ENCODE results near the gene AGBL4. TPM values are rescaled to one million over a fixed set of nuclear protein-coding genes. Genes with fewer than 3 reads are reported as not detected.

Gene AGBL4
- total and polyA plus RNA-seq, 2 of the 13 experiments (the other 11 are each of a cell fraction or from before 2014, with no cell fraction given): not detected

DNA sequence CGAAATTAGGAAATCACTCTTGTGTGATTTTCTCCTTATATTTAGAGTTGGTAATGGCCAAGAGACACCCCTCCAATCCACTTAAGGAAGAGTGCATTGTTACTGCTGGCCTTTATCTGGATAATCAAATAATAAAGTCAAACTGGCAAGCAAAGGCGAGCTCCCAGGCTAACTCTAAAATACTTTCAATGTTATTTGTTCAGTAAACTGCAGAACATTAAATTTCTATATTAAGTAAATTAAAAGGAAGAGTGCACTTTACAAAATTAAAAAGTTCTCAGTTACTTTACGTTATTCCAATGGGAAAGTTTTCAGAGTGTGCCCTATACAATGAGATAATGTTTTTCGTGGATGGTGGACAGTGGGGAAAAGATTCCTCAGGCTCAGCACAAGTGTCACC, 684.7 kb downstream of the AGBL4 start:
- WGBS (ENCODE audit: low lambda C conversion rate): 3% methylated on average over 4 of the region's 4 CpGs
- no peak for ATAC-seq
- no peak overlapping the region for H3K4me2 ChIP-seq (ENCODE audit: low read depth, low read length)
- no peak overlapping the region for H2AFZ ChIP-seq (ENCODE audit: low read length)
- no peaks in the 10 kb centered on the region for H4K20me1 ChIP-seq (ENCODE audit: insufficient read depth, low read length)
- in situ Hi-C loops (cut with HindIII; ENCODE audit: extremely low pct_ligation_motif_present, low pct_unique_long_range_greater_than_20kb) (no loop called here), intact Hi-C loops (cut with micrococcal nuclease; ENCODE audit: unreplicated experiment) (no loop called here)
- H3K27ac ChIP-seq (ENCODE audit: extremely low read length, insufficient read depth, low read length): no peak overlapping the region
- DNase-seq (ENCODE audit: low spot score): no peak
- TF ChIP-seq TOPORS (CRISPR knock-in tag; IDR thresholded peaks at IDR 0.05) (no peak), AGO2 (optimal IDR thresholded peaks at IDR 0.05; ENCODE audit: low read depth, low read length) (no peak), MXI1 (IDR thresholded peaks at IDR 0.05; ENCODE audit: borderline replicate concordance, low read depth, low read length) (no peak), ATRX (CRISPR knock-in tag; IDR thresholded peaks at IDR 0.05; ENCODE audit: borderline replicate concordance) (no peak), ASH2L (IDR thresholded peaks at IDR 0.05; ENCODE audit: insufficient read length, low read depth, low read length) (no peak), ZNF652 (CRISPR knock-in tag; IDR thresholded peaks at IDR 0.05; ENCODE audit: borderline replicate concordance, low read depth) (no peak), ZNF142 (CRISPR knock-in tag; IDR thresholded peaks at IDR 0.05) (no peak), MZF1 (CRISPR knock-in tag; IDR thresholded peaks at IDR 0.05; ENCODE audit: borderline replicate concordance) (no peak)
- TF ChIP-seq, protein P1, sequence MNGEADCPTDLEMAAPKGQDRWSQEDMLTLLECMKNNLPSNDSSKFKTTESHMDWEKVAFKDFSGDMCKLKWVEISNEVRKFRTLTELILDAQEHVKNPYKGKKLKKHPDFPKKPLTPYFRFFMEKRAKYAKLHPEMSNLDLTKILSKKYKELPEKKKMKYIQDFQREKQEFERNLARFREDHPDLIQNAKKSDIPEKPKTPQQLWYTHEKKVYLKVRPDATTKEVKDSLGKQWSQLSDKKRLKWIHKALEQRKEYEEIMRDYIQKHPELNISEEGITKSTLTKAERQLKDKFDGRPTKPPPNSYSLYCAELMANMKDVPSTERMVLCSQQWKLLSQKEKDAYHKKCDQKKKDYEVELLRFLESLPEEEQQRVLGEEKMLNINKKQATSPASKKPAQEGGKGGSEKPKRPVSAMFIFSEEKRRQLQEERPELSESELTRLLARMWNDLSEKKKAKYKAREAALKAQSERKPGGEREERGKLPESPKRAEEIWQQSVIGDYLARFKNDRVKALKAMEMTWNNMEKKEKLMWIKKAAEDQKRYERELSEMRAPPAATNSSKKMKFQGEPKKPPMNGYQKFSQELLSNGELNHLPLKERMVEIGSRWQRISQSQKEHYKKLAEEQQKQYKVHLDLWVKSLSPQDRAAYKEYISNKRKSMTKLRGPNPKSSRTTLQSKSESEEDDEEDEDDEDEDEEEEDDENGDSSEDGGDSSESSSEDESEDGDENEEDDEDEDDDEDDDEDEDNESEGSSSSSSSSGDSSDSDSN (CRISPR knock-in tag; IDR thresholded peaks at IDR 0.05): no peak
- H3K27me3 ChIP-seq (ENCODE audit: control insufficient read depth in 1 of 2, insufficient read depth in 2 of 2, low read length in 2 of 2): no peaks in the 10 kb centered on the region
- H3K79me2 ChIP-seq (ENCODE audit: insufficient read depth, low read length): no peaks in the 10 kb centered on the region
- CTCF ChIA-PET (ENCODE audit: low intra/inter-chr PET ratio, low total read pairs): no interaction called here
- no peak overlapping the region for H3K9ac ChIP-seq (ENCODE audit: insufficient read depth, low read depth, low read length)
- no peak for FAIRE-seq
- H3K4me3 ChIP-seq (replicated peaks in 1 of 3; ENCODE audit: insufficient read depth in 1 of 3, low read depth in 2 of 3, low read length in 3 of 3): no peak overlapping the region
- H3K4me1 ChIP-seq (ENCODE audit: insufficient read depth, low read length): no peaks in the 10 kb centered on the region
- no TSS peak for BruUV-seq (replicated peaks)
- no peaks in the 10 kb centered on the region for H3K36me3 ChIP-seq (replicated peaks in 1 of 2; ENCODE audit: control insufficient read depth in 1 of 2, insufficient read depth in 2 of 2, low read length in 2 of 2)
- POLR2A ChIA-PET: no interaction called here
- H3K9me3 ChIP-seq (ENCODE audit: low read length): peaks cover 90% of the 10 kb centered on the region
